IMR-90 (cell line): ENCODE data around the gene ITM2C. TPM values are rescaled to one million over a fixed set of nuclear protein-coding genes. Genes with fewer than 3 reads are reported as not detected.

ENCODE experiments used
- CHD1 ChIP-seq: IDR thresholded peaks from 2 replicates; pipeline ENCODE4 v1.6.1; 2012; ENCODE audit warnings: low read depth, low read length, improper control_type of control experiment
- MAFK ChIP-seq: IDR thresholded peaks from 2 replicates; pipeline ENCODE4 v1.6.1; 2012; ENCODE audit warnings: low read depth, low read length, improper control_type of control experiment
- POLR2A ChIP-seq: IDR thresholded peaks from 2 replicates; pipeline ENCODE4 v1.6.1; 2012; ENCODE audit warnings: mild to moderate bottlenecking, low read depth, low read length
- RAD21 ChIP-seq: IDR thresholded peaks from 2 replicates; pipeline ENCODE4 v1.6.1; 2012; ENCODE audit warnings: low read length, improper control_type of control experiment
- polyA plus RNA-seq, 3 experiments: library from polyadenylated mRNA; depleted of rRNA; stranded (reverse); fragments of >200 nt; gene quantifications; 2 replicates each; pipeline ENCODE4 v1.2.3, GENCODE V29; 2012; ENCODE audit warnings: low replicate concordance in 1 of 3
- total RNA-seq: library from RNA; depleted of rRNA; stranded (reverse); fragments of >200 nt; gene quantifications from 2 replicates; pipeline ENCODE4 v1.2.3, GENCODE V29; 2012
- TF ChIP-seq, protein P1 (sequence below): conservative IDR thresholded peaks from 2 replicates; pipeline ENCODE4 v1.5.1; 2012; ENCODE audit warnings: mild to moderate bottlenecking, low read depth, low read length, improper control_type of control experiment

The ITM2C gene
- total and polyA plus RNA-seq, 2 of the 4 experiments (the other 2 are of a cell fraction), result 46.8 to 274 TPM

DNA sequence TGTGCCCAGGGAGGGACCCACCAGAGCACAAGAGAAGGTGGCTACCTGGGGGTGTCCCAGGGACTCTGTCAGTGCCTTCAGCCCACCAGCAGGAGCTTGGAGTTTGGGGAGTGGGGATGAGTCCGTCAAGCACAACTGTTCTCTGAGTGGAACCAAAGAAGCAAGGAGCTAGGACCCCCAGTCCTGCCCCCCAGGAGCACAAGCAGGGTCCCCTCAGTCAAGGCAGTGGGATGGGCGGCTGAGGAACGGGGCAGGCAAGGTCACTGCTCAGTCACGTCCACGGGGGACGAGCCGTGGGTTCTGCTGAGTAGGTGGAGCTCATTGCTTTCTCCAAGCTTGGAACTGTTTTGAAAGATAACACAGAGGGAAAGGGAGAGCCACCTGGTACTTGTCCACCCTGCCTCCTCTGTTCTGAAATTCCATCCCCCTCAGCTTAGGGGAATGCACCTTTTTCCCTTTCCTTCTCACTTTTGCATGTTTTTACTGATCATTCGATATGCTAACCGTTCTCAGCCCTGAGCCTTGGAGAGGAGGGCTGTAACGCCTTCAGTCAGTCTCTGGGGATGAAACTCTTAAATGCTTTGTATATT lies 14.0 kb downstream of the ITM2C start (continued):
- TF ChIP-seq, protein P1, sequence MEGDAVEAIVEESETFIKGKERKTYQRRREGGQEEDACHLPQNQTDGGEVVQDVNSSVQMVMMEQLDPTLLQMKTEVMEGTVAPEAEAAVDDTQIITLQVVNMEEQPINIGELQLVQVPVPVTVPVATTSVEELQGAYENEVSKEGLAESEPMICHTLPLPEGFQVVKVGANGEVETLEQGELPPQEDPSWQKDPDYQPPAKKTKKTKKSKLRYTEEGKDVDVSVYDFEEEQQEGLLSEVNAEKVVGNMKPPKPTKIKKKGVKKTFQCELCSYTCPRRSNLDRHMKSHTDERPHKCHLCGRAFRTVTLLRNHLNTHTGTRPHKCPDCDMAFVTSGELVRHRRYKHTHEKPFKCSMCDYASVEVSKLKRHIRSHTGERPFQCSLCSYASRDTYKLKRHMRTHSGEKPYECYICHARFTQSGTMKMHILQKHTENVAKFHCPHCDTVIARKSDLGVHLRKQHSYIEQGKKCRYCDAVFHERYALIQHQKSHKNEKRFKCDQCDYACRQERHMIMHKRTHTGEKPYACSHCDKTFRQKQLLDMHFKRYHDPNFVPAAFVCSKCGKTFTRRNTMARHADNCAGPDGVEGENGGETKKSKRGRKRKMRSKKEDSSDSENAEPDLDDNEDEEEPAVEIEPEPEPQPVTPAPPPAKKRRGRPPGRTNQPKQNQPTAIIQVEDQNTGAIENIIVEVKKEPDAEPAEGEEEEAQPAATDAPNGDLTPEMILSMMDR, result no peak
- TF ChIP-seq POLR2A (no peak), CHD1 (no peak), MAFK (no peak), RAD21 (no peak)
